Endodermal cell (in vitro differentiated cells): ENCODE data around the gene P3H1. TPM values are rescaled to one million over a fixed set of nuclear protein-coding genes. Genes with fewer than 3 reads are reported as not detected.
A peak's percentile ranks its signal among the peaks of the same experiment; 100 is the strongest.

Experiments
- DNase-seq: peaks from one replicate; pipeline ENCODE4 v3.0.0-alpha.2; 2017
- H3K27ac ChIP-seq: 2 replicates; pipeline ENCODE4 v1.5.1; 2013; ENCODE audit warnings: mild to moderate bottlenecking, low read depth, low read length, moderate library complexity
- H3K27me3 ChIP-seq: 2 replicates; pipeline ENCODE4 v1.6.1; 2013; ENCODE audit warnings: mild to moderate bottlenecking, low read length, moderate library complexity; ENCODE audit not compliant: insufficient read depth, control insufficient read depth, poor library complexity, severe bottlenecking
- H3K36me3 ChIP-seq: 2 replicates; pipeline ENCODE4 v1.7.0; 2013; ENCODE audit warnings: mild to moderate bottlenecking, low read length, moderate library complexity; ENCODE audit not compliant: control insufficient read depth, insufficient read depth
- H3K4me1 ChIP-seq: one replicate; pipeline ENCODE4 v1.7.0; 2013; ENCODE audit warnings: low read length; ENCODE audit not compliant: control insufficient read depth, insufficient read depth
- H3K4me3 ChIP-seq: 2 replicates; pipeline ENCODE4 v1.5.1; 2013; ENCODE audit warnings: mild to moderate bottlenecking, low read length, moderate library complexity
- H3K9ac ChIP-seq: 2 replicates; pipeline ENCODE4 v1.6.1; 2013; ENCODE audit warnings: mild to moderate bottlenecking, low read length, moderate library complexity; ENCODE audit not compliant: poor library complexity, severe bottlenecking; ENCODE audit errors: extremely low read depth
- H3K9me3 ChIP-seq: 2 replicates; pipeline ENCODE4 v1.6.1; 2013; ENCODE audit warnings: mild to moderate bottlenecking, low read length, moderate library complexity; ENCODE audit not compliant: control insufficient read depth
- H3K27ac Mint-ChIP-seq: 2 replicates; pipeline ENCODE4 v1.8.0; 2020; ENCODE audit warnings: mixed read lengths
- H3K27me3 Mint-ChIP-seq: 2 replicates; pipeline ENCODE4 v1.8.0; 2021; ENCODE audit warnings: mild to moderate bottlenecking, mixed read lengths; ENCODE audit not compliant: insufficient read depth
- H3K36me3 Mint-ChIP-seq: 2 replicates; pipeline ENCODE4 v1.8.0; 2020; ENCODE audit warnings: low read depth, mixed read lengths
- H3K4me1 Mint-ChIP-seq: 2 replicates; pipeline ENCODE4 v1.8.0; 2020; ENCODE audit warnings: mixed read lengths
- H3K4me3 Mint-ChIP-seq: 2 replicates; pipeline ENCODE4 v1.8.0; 2020; ENCODE audit warnings: mild to moderate bottlenecking, moderate library complexity, mixed read lengths
- H3K9me3 Mint-ChIP-seq: 2 replicates; pipeline ENCODE4 v1.8.0; 2020; ENCODE audit warnings: mild to moderate bottlenecking, mixed read lengths
- CTCF ChIP-seq: fragments of 200-600 bp; sonication (generic); conservative IDR thresholded peaks from 2 replicates; pipeline ENCODE4 v1.5.0; 2021; ENCODE audit warnings: antibody characterized with exemption, mild to moderate bottlenecking
- WGBS, 2 experiments: methylation state at CpG; one replicate each; pipeline versions ENCODE4 v1.1.5 to v1.1.7; 2013; ENCODE audit warnings: missing lambda C conversion rate in 2 of 2, mixed read lengths in 1 of 2; ENCODE audit not compliant: insufficient coverage in 1 of 2, insufficient read length in 1 of 2; 5-methylcytosine and 5-hydroxymethylcytosine counted together
- total RNA-seq, 2 donors: library from RNA; stranded (reverse); fragmentation: NEBNext Ultra II Directional in 1 of 2; extraction: Animal tissue kit (Norgen Biotek cat#: 25700) in 1 of 2; gene quantifications; 2 replicates in 1 of 2; 3 replicates in 1 of 2; pipeline ENCODE4 v1.2.1, GENCODE V29; 2021

P3H1 gene
- total RNA-seq, 2 donors from 2014 or later: 51.7 to 68.3 TPM

DNA sequence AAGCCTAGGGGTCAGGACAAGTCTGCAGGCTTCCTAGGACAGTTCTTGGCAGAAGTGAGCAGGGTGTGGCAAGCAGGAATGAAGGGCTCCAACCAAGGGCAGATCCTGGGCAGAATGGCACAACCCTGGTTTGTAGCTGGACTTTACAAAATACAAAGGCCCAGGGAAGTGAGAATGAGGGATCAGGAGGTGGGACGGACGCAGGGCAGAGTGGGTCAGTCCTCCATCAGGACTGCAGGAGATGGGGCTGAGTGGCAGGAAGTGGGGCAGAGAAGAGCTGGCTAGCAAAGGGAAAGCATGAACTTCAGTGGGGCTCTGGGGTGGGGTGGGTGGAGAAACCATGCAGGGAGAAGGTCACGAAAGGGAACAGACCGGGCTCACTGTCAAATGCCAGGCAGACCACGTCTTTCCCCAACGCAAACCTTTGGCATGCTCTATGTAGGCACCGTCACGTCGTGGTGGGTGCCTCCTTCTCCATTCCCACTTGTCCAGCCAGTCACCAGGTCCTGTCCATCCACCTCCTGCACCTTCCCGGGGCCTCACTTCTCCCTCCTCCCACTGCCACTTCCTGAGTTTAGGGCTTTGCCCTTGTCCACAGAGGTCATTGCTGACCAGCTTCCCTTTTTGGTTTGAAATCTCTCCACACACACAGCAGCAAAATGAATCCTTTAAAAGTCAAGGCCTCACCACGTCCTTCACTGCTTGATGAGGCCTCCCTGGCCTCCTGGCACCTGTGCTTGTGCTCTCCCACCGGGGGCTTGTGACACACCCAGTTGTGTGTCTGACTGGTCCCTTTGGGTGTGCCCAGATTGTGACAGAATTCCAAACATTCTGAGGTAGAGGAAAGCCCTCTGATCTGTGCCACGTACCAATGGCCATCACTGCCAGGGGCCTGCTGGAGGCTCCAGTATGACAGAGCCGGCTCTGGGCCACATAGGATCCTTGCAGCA, 18.1 kb downstream of the P3H1 start:
- H3K9ac ChIP-seq: no peak overlapping the region
- peaks cover 60% of the 10 kb centered on the region for H3K36me3 Mint-ChIP-seq
- no peaks in the 10 kb centered on the region for H3K4me1 ChIP-seq
- peaks cover 43% of the 10 kb centered on the region for H3K36me3 ChIP-seq
- H3K9me3 ChIP-seq: peaks cover 13% of the 10 kb centered on the region
- no peaks in the 10 kb centered on the region for H3K27me3 ChIP-seq
- no peak for DNase-seq
- no peak overlapping the region for H3K4me3 ChIP-seq
- no peak overlapping the region for H3K4me3 Mint-ChIP-seq
- peaks cover 21% of the 10 kb centered on the region for H3K9me3 Mint-ChIP-seq
- H3K4me1 Mint-ChIP-seq: peaks cover 9% of the 10 kb centered on the region
- 95 to 96% methylated on average over 7 to 14 of the region's 14 CpGs for WGBS, 2 experiments
- H3K27ac Mint-ChIP-seq: no peak overlapping the region
- H3K27me3 Mint-ChIP-seq: no peaks in the 10 kb centered on the region
- no peak overlapping the region for H3K27ac ChIP-seq
- no peak for TF ChIP-seq CTCF

DNA sequence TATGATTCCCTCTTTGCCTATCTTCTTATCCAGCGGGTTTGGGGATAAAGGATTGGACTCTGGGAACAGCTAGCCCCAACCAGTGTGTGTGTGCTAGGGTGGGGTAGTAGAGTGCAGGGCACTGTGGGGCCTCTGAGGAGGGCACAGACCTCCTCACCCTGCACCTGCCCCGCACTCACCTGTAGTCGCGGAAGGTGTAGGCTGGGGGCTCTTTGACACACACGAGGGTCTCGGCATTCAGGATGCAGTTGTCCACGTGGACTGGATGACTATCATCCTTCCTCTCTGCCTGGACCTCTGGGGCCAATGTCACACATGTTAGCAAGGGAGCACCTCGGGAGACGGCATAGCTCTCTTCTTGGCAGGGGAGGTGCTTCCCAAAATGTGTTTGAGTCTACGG, 18.8 kb downstream of the P3H1 start:
- no peaks in the 10 kb centered on the region for H3K27me3 Mint-ChIP-seq
- Histone ChIP-seq H3K36me3 (peaks cover 38% of the 10 kb centered on the region), H3K9ac (no peak overlapping the region), H3K9me3 (peaks cover 13% of the 10 kb centered on the region), H3K4me3 (no peak overlapping the region), H3K4me1 (no peaks in the 10 kb centered on the region), H3K27me3 (no peaks in the 10 kb centered on the region), H3K27ac (no peak overlapping the region)
- peaks cover 55% of the 10 kb centered on the region for H3K36me3 Mint-ChIP-seq
- peak overlapping the region; percentile 49 for H3K27ac Mint-ChIP-seq
- TF ChIP-seq CTCF: no peak
- WGBS, 2 experiments: 91 to 96% methylated on average over 8 to 10 of the region's 10 CpGs
- peaks cover 5% of the 10 kb centered on the region for H3K4me1 Mint-ChIP-seq
- peaks cover 21% of the 10 kb centered on the region for H3K9me3 Mint-ChIP-seq
- no peak overlapping the region for H3K4me3 Mint-ChIP-seq
- no peak for DNase-seq

GRCh38 chr1:42747125-42747524, 19.7 kb downstream of the P3H1 start:
- H3K4me3 ChIP-seq: no peak overlapping the region
- H3K27me3 ChIP-seq: no peaks in the 10 kb centered on the region
- H3K9me3 Mint-ChIP-seq: peaks cover 14% of the 10 kb centered on the region
- H3K9ac ChIP-seq: no peak overlapping the region
- H3K36me3 ChIP-seq: peaks cover 29% of the 10 kb centered on the region
- TF ChIP-seq CTCF: peak; percentile 83
- H3K4me1 Mint-ChIP-seq: no peaks in the 10 kb centered on the region
- no peaks in the 10 kb centered on the region for H3K4me1 ChIP-seq
- H3K27ac ChIP-seq: no peak overlapping the region
- 78 to 81% methylated on average over 13 to 14 of the region's 14 CpGs for WGBS, 2 experiments
- H3K27ac Mint-ChIP-seq: no peak overlapping the region
- DNase-seq: peak; percentile 83
- H3K4me3 Mint-ChIP-seq: no peak overlapping the region
- peaks cover 7% of the 10 kb centered on the region for H3K9me3 ChIP-seq
- peaks cover 46% of the 10 kb centered on the region for H3K36me3 Mint-ChIP-seq
- no peaks in the 10 kb centered on the region for H3K27me3 Mint-ChIP-seq
